GM12878 (cell line): Measurements from ENCODE around the gene STK32B. TPM values are rescaled to one million over a fixed set of nuclear protein-coding genes. Genes with fewer than 3 reads are reported as not detected.

Experiments used
- ATAC-seq: fragments of 200-7000 bp; cut with Tn5 transposase; 3 replicates; pipeline ENCODE4 v1.9.1; 2020; ENCODE audit warnings: mild to moderate bottlenecking, moderate library complexity
- BruUV-seq: library from RNA; stranded (reverse); fragments of 400-500 nt; replicated peaks from 2 replicates; lab custom pipeline; 2021; lab: Mats Ljungman, UMichigan
- CTCF ChIA-PET: fragments of 300-600 bp; sonication (Branson Sonifier 250); formaldehyde crosslinking; extraction: SDS; loops from one replicate; lab custom pipeline; 2021; ENCODE audit warnings: inconsistent platforms; lab: Yijun Ruan, JAX
- POLR2A ChIA-PET: fragments of 350-600 bp; formaldehyde crosslinking; extraction: SDS; loops from one replicate; lab custom pipeline; 2021; ENCODE audit warnings: inconsistent platforms; lab: Charles Lee
- RAD21 ChIA-PET: fragments of 300-600 bp; sonication (Branson Sonifier 250); formaldehyde crosslinking; loops from one replicate; lab custom pipeline; 2023; ENCODE audit warnings: antibody characterized with exemption; ENCODE audit not compliant: unreplicated experiment; lab: Charles Lee
- SMC1A ChIA-PET: fragments of 300-600 bp; sonication (Branson Sonifier 250); formaldehyde crosslinking; loops from one replicate; lab custom pipeline; 2023; ENCODE audit not compliant: unreplicated experiment, uncharacterized antibody; lab: Charles Lee
- DNase-seq: peaks from one replicate; pipeline ENCODE4 v3.0.0-alpha.2; 2011; ENCODE audit warnings: low read depth, low spot score
- FAIRE-seq: peaks from 3 replicates; lab custom pipeline; 2011; peaks lifted over from hg19 to GRCh38; lab: Jason Lieb, UNC
- H2AFZ ChIP-seq: 2 replicates; pipeline ENCODE4 v1.6.0; 2011; ENCODE audit warnings: low read depth, low read length, control low read depth; ENCODE audit not compliant: control insufficient read depth
- H3K27ac ChIP-seq: 2 replicates; pipeline ENCODE4 v1.5.1; 2011; ENCODE audit warnings: control low read depth; ENCODE audit not compliant: control insufficient read depth, insufficient read depth
- H3K27me3 ChIP-seq, 2 experiments: replicated peaks in 1 of 2; 2 replicates each; pipeline versions ENCODE4 v1.6.0 to v1.6.1; 2011; ENCODE audit warnings: low read length in 1 of 2; ENCODE audit not compliant: control insufficient read depth in 2 of 2, insufficient read depth in 2 of 2
- H3K36me3 ChIP-seq, 2 experiments: 2 replicates each; pipeline ENCODE4 v1.5.1; 2011; ENCODE audit warnings: low read length in 1 of 2; ENCODE audit not compliant: control insufficient read depth in 2 of 2, insufficient read depth in 2 of 2
- H3K4me1 ChIP-seq: 2 replicates; pipeline ENCODE4 v1.6.1; 2011; ENCODE audit warnings: mild to moderate bottlenecking, low read length, moderate library complexity, mixed read lengths; ENCODE audit not compliant: control insufficient read depth, insufficient read depth
- H3K4me2 ChIP-seq: 2 replicates; pipeline ENCODE4 v1.6.0; 2011; ENCODE audit warnings: control low read depth; ENCODE audit not compliant: control insufficient read depth, insufficient read depth
- H3K4me3 ChIP-seq: fragments of 200-600 bp; sonication (generic); 2 replicates; pipeline ENCODE4 v1.5.1; 2016
- H3K79me2 ChIP-seq: 2 replicates; pipeline ENCODE4 v1.6.0; 2011; ENCODE audit warnings: low read length; ENCODE audit not compliant: control insufficient read depth, insufficient read depth
- H3K9ac ChIP-seq: 2 replicates; pipeline ENCODE4 v1.8.0; 2011; ENCODE audit warnings: low read length, control low read depth, mixed read lengths; ENCODE audit not compliant: control insufficient read depth, insufficient read depth
- H3K9me3 ChIP-seq: replicated peaks from 3 replicates; pipeline ENCODE4 v1.5.1; 2011; ENCODE audit warnings: mild to moderate bottlenecking, low read length; ENCODE audit not compliant: control insufficient read depth, insufficient read depth
- H4K20me1 ChIP-seq: 2 replicates; pipeline ENCODE4 v1.6.0; 2011; ENCODE audit not compliant: control insufficient read depth, insufficient read depth
- BCL11A ChIP-seq: IDR thresholded peaks from 2 replicates; pipeline ENCODE4 v1.6.1; 2011; ENCODE audit warnings: low read depth, low read length
- BCL3 ChIP-seq: IDR thresholded peaks from 2 replicates; pipeline ENCODE4 v1.6.1; 2011; ENCODE audit warnings: borderline replicate concordance, low read depth, mild to moderate bottlenecking, moderate library complexity, low read length; ENCODE audit not compliant: insufficient read depth, poor library complexity, severe bottlenecking
- BMI1 ChIP-seq: fragments of 450-650 bp; IDR thresholded peaks from 2 replicates; pipeline ENCODE4 v1.6.1; 2016; ENCODE audit warnings: mild to moderate bottlenecking, moderate library complexity, borderline replicate concordance
- CBX3 ChIP-seq: fragments of 200-600 bp; sonication (generic); IDR thresholded peaks from 2 replicates; pipeline ENCODE4 v1.6.1; 2016; ENCODE audit warnings: low read depth, borderline replicate concordance
- EP300 ChIP-seq, 2 experiments: fragments of 150-350 bp in 1 of 2; IDR thresholded peaks; 2 replicates each; pipeline ENCODE4 v1.6.1; 2011 to 2012; ENCODE audit warnings: low read depth in 2 of 2, low read length in 2 of 2, borderline replicate concordance in 1 of 2, improper control_type of control experiment in 1 of 2, inconsistent platforms in 1 of 2; ENCODE audit not compliant: control insufficient read depth in 1 of 2
- HDGF ChIP-seq: fragments of 450-650 bp; IDR thresholded peaks from 2 replicates; pipeline ENCODE4 v1.6.1; 2016; ENCODE audit warnings: antibody characterized with exemption
- IRF3 ChIP-seq: fragments of 450-650 bp; IDR thresholded peaks from 2 replicates; pipeline ENCODE4 v1.6.1; 2014; ENCODE audit warnings: mild to moderate bottlenecking
- JUND ChIP-seq: IDR thresholded peaks from 2 replicates; pipeline ENCODE4 v1.6.1; 2012; ENCODE audit warnings: low read depth, mild to moderate bottlenecking, low read length, improper control_type of control experiment, moderate library complexity
- NFYA ChIP-seq: IDR thresholded peaks from 2 replicates; pipeline ENCODE4 v1.6.1; 2011; ENCODE audit warnings: low read depth, mild to moderate bottlenecking, low read length, improper control_type of control experiment, borderline replicate concordance
- NR2C1 ChIP-seq: fragments of 450-650 bp; IDR thresholded peaks from 2 replicates; pipeline ENCODE4 v1.6.1; 2017; ENCODE audit warnings: antibody characterized with exemption, mild to moderate bottlenecking, moderate library complexity
- NR2F1 ChIP-seq: fragments of 450-650 bp; conservative IDR thresholded peaks from 2 replicates; pipeline ENCODE4 v1.6.1; 2017; ENCODE audit warnings: mild to moderate bottlenecking
- RAD51 ChIP-seq: fragments of 450-650 bp; IDR thresholded peaks from 2 replicates; pipeline ENCODE4 v1.6.1; 2016; ENCODE audit warnings: moderate library complexity, mild to moderate bottlenecking, inconsistent platforms
- RCOR1 ChIP-seq: conservative IDR thresholded peaks from 2 replicates; pipeline ENCODE4 v1.6.1; 2012; ENCODE audit warnings: low read depth, low read length, improper control_type of control experiment
- SIN3A ChIP-seq: IDR thresholded peaks from 2 replicates; pipeline ENCODE4 v1.6.1; 2012; ENCODE audit warnings: low read depth, low read length, improper control_type of control experiment
- SMAD5 ChIP-seq: IDR thresholded peaks from 2 replicates; pipeline ENCODE4 v1.6.1; 2016; ENCODE audit warnings: antibody characterized with exemption, low read depth
- SRF ChIP-seq, 2 experiments: IDR thresholded peaks; 2 replicates each; pipeline ENCODE4 v1.6.1; 2011; ENCODE audit warnings: low read depth in 2 of 2, low read length in 2 of 2, mild to moderate bottlenecking in 1 of 2, moderate library complexity in 1 of 2
- SUPT20H ChIP-seq: IDR thresholded peaks from 2 replicates; pipeline ENCODE4 v1.6.1; 2011; ENCODE audit warnings: low read depth, mild to moderate bottlenecking, low read length, moderate library complexity, borderline replicate concordance; ENCODE audit not compliant: control insufficient read depth
- TAF1 ChIP-seq: IDR thresholded peaks from 2 replicates; pipeline ENCODE4 v1.6.1; 2011; ENCODE audit warnings: mild to moderate bottlenecking, low read depth, low read length, borderline replicate concordance
- TBL1XR1 ChIP-seq: IDR thresholded peaks from 2 replicates; pipeline ENCODE4 v1.6.1; 2012; ENCODE audit warnings: low read depth, low read length, improper control_type of control experiment
- WGBS: methylation state at CpG from one replicate; pipeline ENCODE4 v1.1.6; 2016; ENCODE audit warnings: low lambda C conversion rate; ENCODE audit not compliant: insufficient replicate concordance, insufficient coverage; ENCODE audit errors: missing lambda C conversion rate; 5-methylcytosine and 5-hydroxymethylcytosine counted together
- in situ Hi-C: fragments of 300-500 bp; cut with MboI; formaldehyde crosslinking; loops from 9 replicates; pipeline ENCODE4 v1.14.3; 2018; ENCODE audit warnings: mixed read lengths
- intact Hi-C: fragments of 100-400 bp; cut with micrococcal nuclease; formaldehyde crosslinking; loops from one replicate; pipeline ENCODE4 v1.14.2; 2022; ENCODE audit not compliant: unreplicated experiment
- polyA plus RNA-seq, 11 experiments: library from polyadenylated mRNA; depleted of rRNA in 4 of 11; unstranded in 6 of 11; stranded (reverse) in 5 of 11; fragments of >200 nt; fragmentation: Nextera tagmentation in 4 of 11; fragmentation: Illumina TruSeq in 1 of 11; extraction: Ambion mirVana in 4 of 11; extraction: Trizol in 1 of 11; gene quantifications; 1 replicate in 1 of 11; 2 replicates in 10 of 11; pipeline versions ENCODE4 v1.2.1 to v1.2.3, GENCODE V29; 2011 to 2016; ENCODE audit warnings: inconsistent platforms in 2 of 11, missing spikeins in 2 of 11, low read depth in 1 of 11
- total RNA-seq, 4 experiments: library from RNA; depleted of rRNA in 3 of 4; stranded (reverse); fragments of >200 nt in 3 of 4; fragmentation: Illumina TruSeq in 1 of 4; extraction: Trizol in 1 of 4; gene quantifications; 2 replicates each; pipeline versions ENCODE4 v1.2.1 to v1.2.3, GENCODE V29; 2013 to 2021

Gene STK32B
- total and polyA plus RNA-seq, 10 of the 15 experiments (the other 5 are each of a cell fraction or from before 2014, with no cell fraction given), result 0.04 to 0.12 (median 0.08) TPM; not detected in 7

GRCh38 chr4:5212255-5213013 lies 161.2 kb downstream of the STK32B start:
- SMC1A ChIA-PET, result no interaction called here

More at GRCh38 chr4:5212255-5213013, 161.2 kb downstream of the STK32B start:
- Histone ChIP-seq H3K27ac (no peak overlapping the region), H3K36me3 (no peaks in the 10 kb centered on the region), H3K4me1 (no peaks in the 10 kb centered on the region), H2AFZ (no peak overlapping the region), H3K4me3 (no peak overlapping the region), H3K79me2 (no peaks in the 10 kb centered on the region), H3K27me3 (no peaks in the 10 kb centered on the region), H3K9me3 (no peaks in the 10 kb centered on the region; the same call in 2 of the 3 replicates), H3K9ac (no peak overlapping the region), H3K4me2 (no peak overlapping the region), H4K20me1 (no peaks in the 10 kb centered on the region)
- no peak for DNase-seq
- no peak for TF ChIP-seq CBX3
- no peak for TF ChIP-seq BMI1
- no peak for TF ChIP-seq BCL3
- no peak for TF ChIP-seq RAD51
- TF ChIP-seq SRF (IDR thresholded peaks at IDR 0.05; ENCODE audit: low read depth in 2 of 2, low read length in 2 of 2), result no peak
- TF ChIP-seq NR2C1, result no peak
- no peak for TF ChIP-seq TAF1
- TF ChIP-seq TBL1XR1, result no peak
- no peak for TF ChIP-seq IRF3
- TF ChIP-seq SIN3A, result no peak
- no peak for TF ChIP-seq NR2F1
- no peak for TF ChIP-seq RCOR1
- no peak for TF ChIP-seq NFYA
- TF ChIP-seq EP300 (IDR thresholded peaks at IDR 0.05; ENCODE audit: borderline replicate concordance in 1 of 2, control insufficient read depth in 1 of 2, low read depth in 2 of 2, low read length in 2 of 2), result no peak
- no peak for TF ChIP-seq SUPT20H
- TF ChIP-seq JUND, result no peak
- TF ChIP-seq BCL11A, result no peak
- TF ChIP-seq HDGF, result no peak
- no peak for TF ChIP-seq SMAD5
- CTCF ChIA-PET, result interaction anchor here (1.4 kb wide), 1 partner anchor 10 kb away, joined by 3 read pairs; no protein-coding TSS in a partner anchor
- FAIRE-seq, result no peak
- intact Hi-C loops (no loop called here), in situ Hi-C loops (no loop called here)
- no TSS peak for BruUV-seq
- 17% methylated on average over 14 of the region's 14 CpGs for WGBS
- POLR2A ChIA-PET, result no interaction called here
- no peak for ATAC-seq
- RAD21 ChIA-PET, result no interaction called here
